ENCODE measurements around the gene SBSN. TPM values are rescaled to one million over a fixed set of nuclear protein-coding genes. Genes with fewer than 3 reads are reported as not detected.
"Not testable (repeated sequence)": the region's sequence is repeated elsewhere in the genome, so short reads cannot be mapped to it uniquely, and the experiment has no call there.

The SBSN gene
- total RNA-seq, 1 donor from 2014 or later, result not detected

DNA sequence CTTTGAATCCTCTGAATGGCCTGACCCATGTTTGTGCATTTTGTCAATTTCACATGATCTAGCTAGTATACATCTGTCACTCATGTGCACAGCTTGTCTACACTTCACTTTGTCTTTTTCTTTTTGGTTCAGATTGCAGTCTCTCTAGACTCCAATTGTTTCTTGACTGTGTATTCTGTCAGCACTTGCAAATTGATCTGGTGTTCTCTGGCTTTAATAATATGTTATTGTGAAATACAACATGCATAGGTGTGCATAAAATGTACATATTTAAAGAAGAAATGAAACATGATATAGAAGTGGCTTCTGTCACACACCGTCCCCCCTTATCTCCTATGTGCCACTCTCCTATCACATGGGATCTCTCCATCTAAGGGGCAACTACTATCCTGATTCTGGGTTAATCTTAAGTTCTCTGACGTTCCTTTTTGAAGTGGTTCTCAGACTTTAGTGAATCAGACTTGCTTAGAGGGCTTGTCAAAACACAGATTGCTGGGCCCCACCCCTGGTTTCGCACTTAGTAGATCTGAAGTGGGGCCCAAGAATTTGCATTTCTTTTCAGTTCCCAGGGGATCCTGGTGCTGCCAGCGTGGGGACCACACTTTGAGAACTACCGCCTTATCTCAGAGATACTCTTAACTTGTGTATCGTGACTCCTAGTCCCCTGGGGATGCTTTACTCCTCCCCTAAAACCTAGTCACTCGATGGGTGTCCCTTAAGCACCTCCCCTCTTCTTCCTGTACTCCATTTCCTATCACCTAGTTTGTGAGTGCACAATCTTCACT, 43.7 kb downstream of the SBSN start:
- Histone ChIP-seq H3K27ac (ENCODE audit: low read depth, low read length) (no peak overlapping the region), H3K36me3 (ENCODE audit: control insufficient read depth in 3 of 3, insufficient read depth in 3 of 3, low read length in 3 of 3) (no peaks in the 10 kb centered on the region), H3K4me3 (ENCODE audit: low read length in 3 of 3) (no peak overlapping the region), H3K27me3 (ENCODE audit: control insufficient read depth in 3 of 3, insufficient read depth in 3 of 3, low read length in 3 of 3) (peaks cover 4 to 18% (median 15%) of the 10 kb centered on the region in 3 donors), H3K4me1 (ENCODE audit: control insufficient read depth in 3 of 3, insufficient read depth in 3 of 3, low read length in 3 of 3) (no peaks in the 10 kb centered on the region), H3K9me3 (ENCODE audit: control insufficient read depth in 3 of 3, low read length in 3 of 3) (no peaks in the 10 kb centered on the region), H3K9ac (ENCODE audit: low read depth in 1 of 3, low read length in 3 of 3) (no peak overlapping the region)

DNA sequence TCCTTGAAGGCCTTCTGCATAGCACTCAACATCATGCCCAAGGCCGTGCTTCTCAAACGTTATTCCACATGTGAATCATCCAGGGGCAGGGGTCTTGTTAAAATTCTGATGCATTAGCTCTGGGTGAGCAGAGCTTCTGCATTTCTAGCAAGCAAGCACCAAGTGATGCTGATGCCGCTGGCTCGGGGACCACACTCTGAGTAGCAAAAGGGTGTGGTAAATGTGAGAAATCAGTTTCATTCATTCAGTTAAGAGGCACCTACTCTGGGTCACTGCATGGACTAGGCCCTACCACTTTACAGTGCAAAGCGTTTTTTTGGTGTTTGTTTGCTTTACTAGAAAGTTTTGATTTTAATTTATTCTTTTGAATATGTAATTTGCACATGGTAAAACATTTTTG, 45.0 kb downstream of the SBSN start:
- no peak overlapping the region for H3K27ac ChIP-seq (ENCODE audit: low read depth, low read length)
- H3K9ac ChIP-seq (ENCODE audit: low read depth in 1 of 3, low read length in 3 of 3), result no peak overlapping the region
- H3K27me3 ChIP-seq (ENCODE audit: control insufficient read depth in 3 of 3, insufficient read depth in 3 of 3, low read length in 3 of 3), result peaks cover 0 to 5% (median 5%) of the 10 kb centered on the region in 3 donors
- H3K4me1 ChIP-seq (ENCODE audit: control insufficient read depth in 3 of 3, insufficient read depth in 3 of 3, low read length in 3 of 3), result no peaks in the 10 kb centered on the region
- no peak overlapping the region for H3K4me3 ChIP-seq (ENCODE audit: low read length in 3 of 3)
- H3K36me3 ChIP-seq (ENCODE audit: control insufficient read depth in 3 of 3, insufficient read depth in 3 of 3, low read length in 3 of 3), result no peaks in the 10 kb centered on the region
- no peaks in the 10 kb centered on the region for H3K9me3 ChIP-seq (ENCODE audit: control insufficient read depth in 3 of 3, low read length in 3 of 3)

DNA sequence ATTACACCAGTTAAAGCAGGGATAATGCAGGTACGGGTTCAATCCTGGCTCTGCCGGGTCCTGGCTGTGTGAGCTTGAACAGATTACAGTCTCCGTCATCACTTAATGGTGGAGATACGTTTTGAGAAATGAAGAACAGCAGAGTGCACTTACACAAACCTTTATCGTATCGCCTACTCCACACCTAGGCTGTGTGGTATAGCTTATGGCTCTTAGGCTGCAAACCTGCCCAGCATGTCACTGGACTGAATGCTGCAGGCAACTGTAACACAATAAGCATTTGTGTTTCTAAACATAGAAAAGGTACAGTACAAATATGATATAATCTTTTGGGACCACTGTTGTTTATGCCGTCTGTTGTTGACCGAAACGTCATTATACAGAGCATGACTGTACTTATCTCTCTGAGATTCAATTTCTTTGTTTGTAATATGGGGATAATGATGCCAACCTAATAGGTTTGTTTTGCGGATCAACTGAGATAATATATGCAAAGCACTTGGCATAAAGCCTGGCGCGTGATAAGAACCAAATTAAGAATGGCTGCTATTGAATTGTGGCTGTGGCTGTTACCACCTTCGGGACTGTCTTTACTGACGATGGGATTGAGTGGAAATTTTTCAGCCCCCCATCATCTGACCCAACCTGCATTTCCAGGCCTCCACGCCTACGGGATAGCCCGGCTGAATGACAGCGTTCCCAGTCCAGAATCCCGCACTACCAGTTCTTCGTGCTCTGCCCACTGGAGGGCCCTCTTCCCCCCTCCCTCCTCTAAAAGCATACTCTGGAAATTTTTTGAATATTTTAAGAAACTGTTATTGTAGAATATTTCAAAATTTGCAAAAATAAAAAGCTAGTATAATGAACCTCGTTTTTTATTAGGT, 49.1 kb downstream of the SBSN start:
- H3K4me1 ChIP-seq (ENCODE audit: control insufficient read depth in 3 of 3, insufficient read depth in 3 of 3, low read length in 3 of 3), result no peaks in the 10 kb centered on the region
- H3K4me3 ChIP-seq (ENCODE audit: low read length in 3 of 3), result no peak overlapping the region
- no peak overlapping the region for H3K9ac ChIP-seq (ENCODE audit: low read depth in 1 of 3, low read length in 3 of 3)
- no peaks in the 10 kb centered on the region for H3K9me3 ChIP-seq (ENCODE audit: control insufficient read depth in 3 of 3, low read length in 3 of 3)
- no peak overlapping the region for H3K27ac ChIP-seq (ENCODE audit: low read depth, low read length)
- H3K27me3 ChIP-seq (ENCODE audit: control insufficient read depth in 3 of 3, insufficient read depth in 3 of 3, low read length in 3 of 3), result peaks cover 0 to 6% (median 0%) of the 10 kb centered on the region in 3 donors
- no peaks in the 10 kb centered on the region for H3K36me3 ChIP-seq (ENCODE audit: control insufficient read depth in 3 of 3, insufficient read depth in 3 of 3, low read length in 3 of 3)

DNA sequence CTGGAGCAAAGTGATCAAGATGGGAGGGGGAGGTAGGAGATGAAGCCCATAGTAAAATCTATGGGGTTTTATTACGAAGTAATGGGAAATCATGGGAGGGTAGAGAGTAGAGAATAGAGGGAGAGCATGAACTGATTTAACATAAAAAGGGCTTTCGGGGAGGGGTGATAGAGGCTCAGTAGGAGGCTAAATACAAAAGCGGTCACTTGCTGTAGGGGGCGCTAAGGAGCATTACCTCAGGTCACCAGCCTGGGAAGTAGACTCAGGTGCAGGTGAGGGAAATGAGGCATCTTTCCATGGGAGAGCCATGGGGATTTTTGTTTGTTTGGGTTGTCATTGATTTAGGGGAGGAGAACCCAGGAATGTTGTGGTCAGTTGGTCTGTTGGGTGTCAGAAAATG, 52.0 kb downstream of the SBSN start:
- H3K4me3 ChIP-seq (ENCODE audit: low read length in 3 of 3), result no peak overlapping the region
- no peaks in the 10 kb centered on the region for H3K36me3 ChIP-seq (ENCODE audit: control insufficient read depth in 3 of 3, insufficient read depth in 3 of 3, low read length in 3 of 3)
- peaks cover 0 to 6% (median 0%) of the 10 kb centered on the region in 3 donors for H3K27me3 ChIP-seq (ENCODE audit: control insufficient read depth in 3 of 3, insufficient read depth in 3 of 3, low read length in 3 of 3)
- H3K9me3 ChIP-seq (ENCODE audit: control insufficient read depth in 3 of 3, low read length in 3 of 3), result no peaks in the 10 kb centered on the region
- H3K27ac ChIP-seq (ENCODE audit: low read depth, low read length), result no peak overlapping the region
- no peaks in the 10 kb centered on the region for H3K4me1 ChIP-seq (ENCODE audit: control insufficient read depth in 3 of 3, insufficient read depth in 3 of 3, low read length in 3 of 3)
- H3K9ac ChIP-seq (ENCODE audit: low read depth in 1 of 3, low read length in 3 of 3), result no peak overlapping the region

DNA sequence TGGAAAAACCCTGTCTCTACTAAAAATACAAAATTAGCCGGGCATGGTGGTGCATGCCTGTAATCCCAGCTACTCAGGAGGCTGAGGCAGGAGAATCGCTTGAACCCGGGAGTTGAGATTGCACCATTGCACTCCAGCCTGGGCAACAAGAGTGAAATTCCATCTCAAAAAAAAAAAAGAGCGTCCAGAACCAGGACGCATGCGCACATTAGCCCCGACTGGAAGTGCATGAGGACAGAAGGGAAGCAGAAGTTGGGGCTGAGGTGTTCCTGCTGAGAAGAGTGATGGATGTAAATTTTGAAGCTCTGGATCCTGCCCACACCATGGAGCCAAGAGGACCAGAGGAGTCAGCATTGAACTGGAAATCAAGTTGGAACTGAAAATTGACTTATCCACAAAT, 53.5 kb downstream of the SBSN start:
- not testable (repeated sequence) for H3K9ac ChIP-seq (ENCODE audit: low read depth in 1 of 3, low read length in 3 of 3); H3K9me3 ChIP-seq (ENCODE audit: control insufficient read depth in 3 of 3, low read length in 3 of 3); H3K36me3 ChIP-seq (ENCODE audit: control insufficient read depth in 3 of 3, insufficient read depth in 3 of 3, low read length in 3 of 3); H3K4me3 ChIP-seq (ENCODE audit: low read length in 3 of 3); H3K27me3 ChIP-seq (ENCODE audit: control insufficient read depth in 3 of 3, insufficient read depth in 3 of 3, low read length in 3 of 3); H3K4me1 ChIP-seq (ENCODE audit: control insufficient read depth in 3 of 3, insufficient read depth in 3 of 3, low read length in 3 of 3); H3K27ac ChIP-seq (ENCODE audit: low read depth, low read length)

DNA sequence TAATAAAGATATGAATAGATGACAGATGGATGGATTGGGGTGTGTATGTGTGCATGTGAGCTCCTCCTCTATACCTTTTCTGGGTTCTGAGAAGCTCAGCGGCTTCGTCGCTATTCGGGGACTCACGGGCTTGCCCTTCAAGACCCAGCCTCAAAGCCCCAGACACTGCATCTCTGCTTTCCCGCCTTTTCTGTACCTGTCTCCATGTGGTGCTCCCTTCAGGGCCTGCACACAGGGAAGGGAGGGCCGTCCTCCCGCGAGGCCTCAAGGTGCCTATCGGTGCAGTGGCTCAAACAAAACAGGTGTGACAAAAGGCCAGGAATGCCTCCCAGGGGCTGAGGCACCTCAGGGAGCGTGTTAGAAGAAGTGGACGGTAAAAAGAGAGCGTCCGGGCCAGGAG, 54.0 kb downstream of the SBSN start:
- Histone ChIP-seq H3K4me1 (ENCODE audit: control insufficient read depth in 3 of 3, insufficient read depth in 3 of 3, low read length in 3 of 3) (no peaks in the 10 kb centered on the region), H3K27ac (ENCODE audit: low read depth, low read length) (no peak overlapping the region), H3K9me3 (ENCODE audit: control insufficient read depth in 3 of 3, low read length in 3 of 3) (no peaks in the 10 kb centered on the region), H3K4me3 (ENCODE audit: low read length in 3 of 3) (no peak overlapping the region), H3K9ac (ENCODE audit: low read depth in 1 of 3, low read length in 3 of 3) (no peak overlapping the region), H3K36me3 (ENCODE audit: control insufficient read depth in 3 of 3, insufficient read depth in 3 of 3, low read length in 3 of 3) (no peaks in the 10 kb centered on the region), H3K27me3 (ENCODE audit: control insufficient read depth in 3 of 3, insufficient read depth in 3 of 3, low read length in 3 of 3) (peaks cover 0 to 6% (median 0%) of the 10 kb centered on the region in 3 donors)

Other genes starting within 250 kb of the SBSN start
- not detected for gene HAMP, start 245.8 kb downstream of the SBSN start, total RNA-seq
- gene MAG, start 236.2 kb downstream of the SBSN start, total RNA-seq, result 1.6 TPM
- 4.7 TPM for gene CD22, start 199.1 kb downstream of the SBSN start, total RNA-seq
- gene FFAR1, start 180.4 kb downstream of the SBSN start, total RNA-seq, result not detected
- gene FFAR3, start 169.9 kb downstream of the SBSN start, total RNA-seq, result not detected
- not detected for gene GPR42, start 157.2 kb downstream of the SBSN start, total RNA-seq
- gene FFAR2, start 80.1 kb downstream of the SBSN start, total RNA-seq, result 1.0 TPM
- not detected for gene KRTDAP, start 37.8 kb downstream of the SBSN start, total RNA-seq
- gene DMKN, start 14.7 kb downstream of the SBSN start, total RNA-seq, result not detected
- not detected for gene GAPDHS, start 5.1 kb upstream of the SBSN start, total RNA-seq
- 55.3 TPM for gene TMEM147, start 17.3 kb upstream of the SBSN start, total RNA-seq
- not detected for gene ATP4A, start 35.3 kb upstream of the SBSN start, total RNA-seq
- gene PMIS2, start 57.9 kb upstream of the SBSN start, total RNA-seq, result not detected
- 5.7 TPM for gene HAUS5, start 84.4 kb upstream of the SBSN start, total RNA-seq
- gene RBM42, start 100.7 kb upstream of the SBSN start, total RNA-seq, result 20.9 TPM
- 2.1 TPM for gene ETV2, start 113.4 kb upstream of the SBSN start, total RNA-seq
- 368 TPM for gene COX6B1, start 120.0 kb upstream of the SBSN start, total RNA-seq
- not detected for gene UPK1A, start 138.2 kb upstream of the SBSN start, total RNA-seq
- not detected for gene ZBTB32, start 176.2 kb upstream of the SBSN start, total RNA-seq
- gene KMT2B, start 189.7 kb upstream of the SBSN start, total RNA-seq, result 5.7 TPM
- gene IGFLR1, start 214.1 kb upstream of the SBSN start, total RNA-seq, result 3.1 TPM
- 3.7 TPM for gene U2AF1L4, start 217.1 kb upstream of the SBSN start, total RNA-seq
- gene PSENEN, start 217.3 kb upstream of the SBSN start, total RNA-seq, result 7.8 TPM
- gene LIN37, start 220.3 kb upstream of the SBSN start, total RNA-seq, result 3.1 TPM
- 52.7 TPM for gene HSPB6, start 228.7 kb upstream of the SBSN start, total RNA-seq
- 1.0 TPM for gene PROSER3, start 229.9 kb upstream of the SBSN start, total RNA-seq
- 1.0 TPM for gene ARHGAP33, start 247.3 kb upstream of the SBSN start, total RNA-seq

Data from skeletal muscle tissue (tissue), 4 donors.